Parathyroid adenoma (tissue), 2 donors: Measurements from ENCODE around the gene PMPCA.

Experiments used
- H2AFZ ChIP-seq: fragments of 300-600 bp; sonication (generic); one replicate; pipeline ENCODE4 v1.7.0; 2017; ENCODE audit warnings: antibody characterized with exemption, mild to moderate bottlenecking
- H3K27ac ChIP-seq: fragments of 300-600 bp; sonication (generic); one replicate; pipeline ENCODE4 v1.7.0; 2017
- H3K27me3 ChIP-seq: fragments of 300-600 bp; sonication (generic); one replicate; pipeline ENCODE4 v1.7.0; 2017; ENCODE audit warnings: low read length; ENCODE audit not compliant: control insufficient read depth, insufficient read depth
- H3K36me3 ChIP-seq: fragments of 300-600 bp; sonication (generic); one replicate; pipeline ENCODE4 v1.7.0; 2017; ENCODE audit warnings: low read length; ENCODE audit not compliant: control insufficient read depth, insufficient read depth
- H3K4me1 ChIP-seq: fragments of 300-600 bp; sonication (generic); one replicate; pipeline ENCODE4 v1.7.0; 2017; ENCODE audit warnings: control low read depth
- H3K4me2 ChIP-seq: fragments of 300-600 bp; sonication (generic); one replicate; pipeline ENCODE4 v1.7.0; 2017; ENCODE audit warnings: low read length
- H3K4me3 ChIP-seq: fragments of 300-600 bp; sonication (generic); one replicate; pipeline ENCODE4 v1.7.0; 2017; ENCODE audit warnings: low read depth, low read length
- H3K79me2 ChIP-seq: fragments of 300-600 bp; sonication (generic); one replicate; pipeline ENCODE4 v1.7.0; 2017; ENCODE audit warnings: control low read depth
- H3K9ac ChIP-seq: fragments of 300-600 bp; sonication (generic); one replicate; pipeline ENCODE4 v1.7.0; 2017; ENCODE audit warnings: mild to moderate bottlenecking
- H3K9me3 ChIP-seq: fragments of 300-600 bp; sonication (generic); one replicate; pipeline ENCODE4 v1.7.0; 2017; ENCODE audit warnings: low read length; ENCODE audit not compliant: control insufficient read depth
- CTCF ChIP-seq: fragments of 300-600 bp; sonication (generic); IDR thresholded peaks from one replicate; pipeline ENCODE4 v1.7.0; 2017; ENCODE audit warnings: antibody characterized with exemption, mild to moderate bottlenecking
- donor health status: primary hyperparathyroidism.

Gene PMPCA

GRCh38 chr9:136433043-136433715, 22.7 kb downstream of the PMPCA start:
- H3K27me3 ChIP-seq, result no peaks in the 10 kb centered on the region
- no peak overlapping the region for H3K4me2 ChIP-seq
- no peaks in the 10 kb centered on the region for H3K36me3 ChIP-seq
- no peak overlapping the region for H3K27ac ChIP-seq
- no peaks in the 10 kb centered on the region for H3K4me1 ChIP-seq
- H3K9me3 ChIP-seq, result no peaks in the 10 kb centered on the region
- no peak overlapping the region for H3K4me3 ChIP-seq
- TF ChIP-seq CTCF, result no peak
- H2AFZ ChIP-seq, result no peak overlapping the region
- H3K9ac ChIP-seq, result no peak overlapping the region
- H3K79me2 ChIP-seq, result peaks cover 2% of the 10 kb centered on the region

- no peak overlapping the region for H3K9ac ChIP-seq
- H3K79me2 ChIP-seq, result peaks cover 2% of the 10 kb centered on the region
- H3K27ac ChIP-seq, result no peak overlapping the region
- no peak for TF ChIP-seq CTCF
- H3K9me3 ChIP-seq, result no peaks in the 10 kb centered on the region
- H3K4me3 ChIP-seq, result no peak overlapping the region
- no peaks in the 10 kb centered on the region for H3K4me1 ChIP-seq
- no peak overlapping the region for H2AFZ ChIP-seq
- no peaks in the 10 kb centered on the region for H3K27me3 ChIP-seq
- no peak overlapping the region for H3K4me2 ChIP-seq
- H3K36me3 ChIP-seq, result no peaks in the 10 kb centered on the region
Measured at GRCh38 chr9:136433849-136434579, 23.6 kb downstream of the PMPCA start.

DNA sequence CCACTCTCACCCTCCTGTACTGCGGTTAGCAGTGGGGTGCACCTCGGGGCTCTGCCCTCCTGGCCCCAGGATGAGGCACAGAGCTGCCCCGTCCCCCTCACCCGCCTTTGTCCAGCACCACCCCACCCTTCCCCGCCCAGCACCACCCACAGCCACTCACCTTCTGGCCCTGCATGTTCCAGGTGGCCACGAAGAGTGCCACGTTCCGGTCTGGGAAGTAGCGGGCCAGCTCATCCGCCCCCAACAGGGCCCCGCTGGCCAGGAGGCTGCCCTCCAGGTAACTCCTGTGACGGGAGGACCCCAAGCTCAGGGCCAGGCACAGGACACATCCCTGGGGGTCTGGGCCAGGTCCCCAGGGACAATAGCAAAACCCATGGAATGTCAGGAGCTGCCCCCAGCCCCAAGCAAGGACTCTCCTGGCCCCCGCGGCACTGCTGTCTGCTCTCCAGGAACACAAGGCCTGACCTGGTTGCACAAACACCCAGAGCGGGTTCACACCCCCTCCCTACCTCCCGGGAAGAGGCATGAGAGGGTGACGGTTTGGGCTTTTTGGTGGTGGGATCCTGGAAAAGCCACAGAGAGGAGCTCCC, 24.2 kb downstream of the PMPCA start:
- no peak overlapping the region for H3K4me3 ChIP-seq
- no peak overlapping the region for H3K4me2 ChIP-seq
- no peak overlapping the region for H3K9ac ChIP-seq
- TF ChIP-seq CTCF, result no peak
- no peaks in the 10 kb centered on the region for H3K4me1 ChIP-seq
- H3K9me3 ChIP-seq, result no peaks in the 10 kb centered on the region
- peaks cover 2% of the 10 kb centered on the region for H3K79me2 ChIP-seq
- no peaks in the 10 kb centered on the region for H3K36me3 ChIP-seq
- H3K27me3 ChIP-seq, result no peaks in the 10 kb centered on the region
- H3K27ac ChIP-seq, result no peak overlapping the region
- H2AFZ ChIP-seq, result no peak overlapping the region

- Histone ChIP-seq H3K4me2 (no peak overlapping the region), H3K4me3 (no peak overlapping the region), H3K9ac (no peak overlapping the region), H3K79me2 (peaks cover 2% of the 10 kb centered on the region), H3K27me3 (no peaks in the 10 kb centered on the region), H3K9me3 (no peaks in the 10 kb centered on the region), H2AFZ (no peak overlapping the region), H3K36me3 (no peaks in the 10 kb centered on the region), H3K27ac (no peak overlapping the region), H3K4me1 (no peaks in the 10 kb centered on the region)
- no peak for TF ChIP-seq CTCF
Measured at GRCh38 chr9:136436055-136436634, 25.7 kb downstream of the PMPCA start.
